Breast epithelium (tissue), 4 donors: ENCODE data around the gene CYP4F12. TPM values are rescaled to one million over a fixed set of nuclear protein-coding genes. Genes with fewer than 3 reads are reported as not detected.
"Not testable (repeated sequence)": the region's sequence is repeated elsewhere in the genome, so short reads cannot be mapped to it uniquely, and the experiment has no call there.

ENCODE experiments used
- DNase-seq, 2 donors: peaks; one replicate each; pipeline ENCODE4 v3.0.0-alpha.2; 2019; ENCODE audit warnings: low spot score in 2 of 2
- H3K27ac ChIP-seq, 2 donors: fragments of 200-600 bp; sonication (generic) in 1 of 2; one replicate each; pipeline ENCODE4 v1.5.1; 2016 to 2019; ENCODE audit warnings: mild to moderate bottlenecking in 1 of 2
- H3K27me3 ChIP-seq, 2 donors: fragments of 200-600 bp; sonication (generic) in 1 of 2; one replicate each; pipeline versions ENCODE4 v1.5.1 to v1.6.0; 2017 to 2019; ENCODE audit warnings: control low read depth in 1 of 2, mild to moderate bottlenecking in 1 of 2
- H3K36me3 ChIP-seq: fragments of 200-600 bp; one replicate; pipeline ENCODE4 v1.5.1; 2019
- H3K4me1 ChIP-seq, 2 donors: fragments of 200-600 bp; sonication (generic); one replicate each; pipeline ENCODE4 v1.5.1; 2016 to 2019; ENCODE audit warnings: control low read depth in 1 of 2
- H3K4me3 ChIP-seq, 3 donors: fragments of 200-600 bp; sonication (generic); 1 replicate in 2 of 3; 2 replicates in 1 of 3; pipeline ENCODE4 v1.5.1; 2016 to 2019; ENCODE audit warnings: mild to moderate bottlenecking in 3 of 3, moderate library complexity in 2 of 3
- H3K9me3 ChIP-seq, 2 donors: fragments of 200-600 bp; sonication (generic) in 1 of 2; one replicate each; pipeline ENCODE4 v1.5.1; 2016 to 2019; ENCODE audit warnings: control low read depth in 1 of 2
- CTCF ChIP-seq, 3 donors: fragments of 450-650 bp; IDR thresholded peaks; one replicate each; pipeline ENCODE4 v1.5.1; 2016 to 2017; ENCODE audit warnings: antibody characterized with exemption in 3 of 3, mild to moderate bottlenecking in 3 of 3, moderate library complexity in 3 of 3
- POLR2A ChIP-seq: fragments of 450-650 bp; IDR thresholded peaks from one replicate; pipeline ENCODE4 v1.6.1; 2016; ENCODE audit warnings: antibody characterized with exemption, mild to moderate bottlenecking, moderate library complexity
- POLR2AphosphoS5 ChIP-seq, 3 donors: sonication (generic); formaldehyde crosslinking; IDR thresholded peaks; one replicate each; pipeline ENCODE4 v1.6.1; 2017; ENCODE audit warnings: antibody characterized with exemption in 3 of 3
- intact Hi-C: fragments of 100-400 bp; cut with DNase I; formaldehyde crosslinking; loops from one replicate; pipeline ENCODE4 v1.15.1; 2023; ENCODE audit warnings: low total_unique reads
- total RNA-seq, 3 donors: library from RNA; depleted of rRNA; stranded (reverse); fragments of >200 nt; gene quantifications; one replicate each; pipeline ENCODE4 v1.1.0, GENCODE V29; 2016

CYP4F12 gene
- total RNA-seq, 3 donors from 2014 or later, result 3.5 to 8.8 (median 5.6) TPM

- DNase-seq, result no peak
- Histone ChIP-seq H3K36me3 (no peaks in the 10 kb centered on the region), H3K4me3 (no peak overlapping the region), H3K27me3 (no peaks in the 10 kb centered on the region), H3K9me3 (no peaks in the 10 kb centered on the region), H3K27ac (no peak overlapping the region), H3K4me1 (no peaks in the 10 kb centered on the region)
- intact Hi-C loops, result no loop called here
- TF ChIP-seq CTCF (IDR thresholded peaks at IDR 0.05), result no peak
- TF ChIP-seq POLR2A, result no peak
These were observed 29.5 kb upstream of the CYP4F12 start for GRCh38 chr19:15643387-15643786.

- Histone ChIP-seq H3K36me3 (no peaks in the 10 kb centered on the region), H3K4me3 (no peak overlapping the region), H3K4me1 (no peaks in the 10 kb centered on the region), H3K9me3 (no peaks in the 10 kb centered on the region), H3K27me3 (no peaks in the 10 kb centered on the region), H3K27ac (no peak overlapping the region)
- intact Hi-C loops, result no loop called here
- TF ChIP-seq POLR2A (no peak), CTCF (IDR thresholded peaks at IDR 0.05) (no peak), POLR2AphosphoS5 (IDR thresholded peaks at IDR 0.05) (no peak)
- DNase-seq, result no peak
These were observed 28.7 kb upstream of the CYP4F12 start for GRCh38 chr19:15644066-15644741.

GRCh38 chr19:15644816-15645215 is 28.1 kb upstream of the CYP4F12 start:
- no peak overlapping the region for H3K4me3 ChIP-seq
- intact Hi-C loops, result no loop called here

GRCh38 chr19:15649526-15649925 is 23.4 kb upstream of the CYP4F12 start:
- no peak for DNase-seq
- Histone ChIP-seq H3K4me1 (no peaks in the 10 kb centered on the region), H3K36me3 (no peaks in the 10 kb centered on the region), H3K9me3 (no peaks in the 10 kb centered on the region), H3K27ac (no peak overlapping the region), H3K4me3 (no peak overlapping the region), H3K27me3 (peaks cover 0 to 5% of the 10 kb centered on the region in 2 donors)
- TF ChIP-seq POLR2A, result no peak
- TF ChIP-seq CTCF (IDR thresholded peaks at IDR 0.05), result no peak
- no peak for TF ChIP-seq POLR2AphosphoS5 (IDR thresholded peaks at IDR 0.05)
- intact Hi-C loops, result no loop called here

More at GRCh38 chr19:15644816-15645215, 28.1 kb upstream of the CYP4F12 start:
- Histone ChIP-seq H3K27me3 (no peaks in the 10 kb centered on the region), H3K27ac (no peak overlapping the region), H3K9me3 (no peaks in the 10 kb centered on the region), H3K4me1 (no peaks in the 10 kb centered on the region), H3K36me3 (no peaks in the 10 kb centered on the region)
- TF ChIP-seq POLR2AphosphoS5 (IDR thresholded peaks at IDR 0.05) (no peak), CTCF (IDR thresholded peaks at IDR 0.05) (no peak), POLR2A (no peak)
- no peak for DNase-seq

- H3K27me3 ChIP-seq, H3K4me1 ChIP-seq, H3K4me3 ChIP-seq, DNase-seq, H3K27ac ChIP-seq, intact Hi-C loops, H3K9me3 ChIP-seq, H3K36me3 ChIP-seq: not testable (repeated sequence)
These were observed 22.8 kb upstream of the CYP4F12 start for GRCh38 chr19:15650123-15650522.
